ENCODE data around the gene CASP8.

- TF ChIP-seq POLR2AphosphoS5 (IDR thresholded peaks at IDR 0.05; ENCODE audit: low read depth, low read length) (no peak), SIN3A (conservative IDR thresholded peaks at IDR 0.05 in 1 of 2, IDR thresholded peaks at IDR 0.05 in 1 of 2; ENCODE audit: low read depth in 1 of 2, low read length in 2 of 2) (no peak), CHD1 (IDR thresholded peaks at IDR 0.05; ENCODE audit: low read depth, low read length) (no peak), GABPA (IDR thresholded peaks at IDR 0.05; ENCODE audit: borderline replicate concordance, insufficient read depth, low read length) (no peak), CTCF (IDR thresholded peaks at IDR 0.05; ENCODE audit: control extremely low read depth in 1 of 3, insufficient read depth in 1 of 3, low read depth in 1 of 3, low read length in 3 of 3) (no peak), CREB1 (IDR thresholded peaks at IDR 0.05) (no peak), POLR2A (IDR thresholded peaks at IDR 0.05; ENCODE audit: control extremely low read depth in 1 of 2, low read depth in 2 of 2, low read length in 2 of 2) (no peak), EGR1 (IDR thresholded peaks at IDR 0.05; ENCODE audit: borderline replicate concordance, low read depth, low read length) (no peak), FOSL1 (IDR thresholded peaks at IDR 0.05; ENCODE audit: insufficient read depth, low read depth, low read length) (no peak), ATF3 (IDR thresholded peaks at IDR 0.05; ENCODE audit: insufficient read depth, low read depth, low read length) (no peak)
Measured at GRCh38 chr2:201218780-201219179, 41.6 kb upstream of the CASP8 start.
